ENCODE measurements around the gene IFI44L. TPM values are rescaled to one million over a fixed set of nuclear protein-coding genes. Genes with fewer than 3 reads are reported as not detected.

IFI44L gene
- total RNA-seq, 2 donors from 2014 or later: 3.3 to 4.4 TPM

GRCh38 chr1:78678324-78678723 is 58.1 kb downstream of the IFI44L start:
- Histone ChIP-seq H3K4me3 (no peak overlapping the region), H3K27me3 (no peaks in the 10 kb centered on the region), H3K4me1 (no peaks in the 10 kb centered on the region), H3K27ac (no peak overlapping the region), H3K36me3 (no peaks in the 10 kb centered on the region), H3K9me3 (no peaks in the 10 kb centered on the region)
- DNase-seq (ENCODE audit: low spot score): no peak
- no peak for TF ChIP-seq CTCF (IDR thresholded peaks at IDR 0.05)

- no peak overlapping the region for H3K27ac ChIP-seq
- H3K4me1 ChIP-seq: no peaks in the 10 kb centered on the region
- TF ChIP-seq CTCF (IDR thresholded peaks at IDR 0.05): no peak
- H3K9me3 ChIP-seq: no peaks in the 10 kb centered on the region
- H3K36me3 ChIP-seq: no peaks in the 10 kb centered on the region
- no peak for DNase-seq (ENCODE audit: low spot score)
- H3K27me3 ChIP-seq: no peaks in the 10 kb centered on the region
- no peak overlapping the region for H3K4me3 ChIP-seq
These were observed 61.0 kb downstream of the IFI44L start for GRCh38 chr1:78681265-78681664.

- H3K27ac ChIP-seq: no peak overlapping the region
- no peaks in the 10 kb centered on the region for H3K4me1 ChIP-seq
- no peaks in the 10 kb centered on the region for H3K36me3 ChIP-seq
- DNase-seq (ENCODE audit: low spot score): no peak
- TF ChIP-seq CTCF (IDR thresholded peaks at IDR 0.05): no peak
- H3K27me3 ChIP-seq: no peaks in the 10 kb centered on the region
- no peaks in the 10 kb centered on the region for H3K9me3 ChIP-seq
- no peak overlapping the region for H3K4me3 ChIP-seq
These were observed 62.2 kb downstream of the IFI44L start for GRCh38 chr1:78682496-78682895.

- Histone ChIP-seq H3K27ac (no peak overlapping the region), H3K4me1 (no peaks in the 10 kb centered on the region), H3K36me3 (no peaks in the 10 kb centered on the region), H3K4me3 (no peak overlapping the region), H3K9me3 (no peaks in the 10 kb centered on the region), H3K27me3 (no peaks in the 10 kb centered on the region)
- DNase-seq (ENCODE audit: low spot score): no peak
- no peak for TF ChIP-seq CTCF (IDR thresholded peaks at IDR 0.05)
These were observed 62.8 kb downstream of the IFI44L start for GRCh38 chr1:78683079-78683478.

- no peaks in the 10 kb centered on the region for H3K27me3 ChIP-seq
- H3K4me1 ChIP-seq: no peaks in the 10 kb centered on the region
- no peaks in the 10 kb centered on the region for H3K36me3 ChIP-seq
- DNase-seq (ENCODE audit: low spot score): no peak
- H3K27ac ChIP-seq: no peak overlapping the region
- H3K4me3 ChIP-seq: no peak overlapping the region
- H3K9me3 ChIP-seq: no peaks in the 10 kb centered on the region
- no peak for TF ChIP-seq CTCF (IDR thresholded peaks at IDR 0.05)
These were observed 67.1 kb downstream of the IFI44L start for GRCh38 chr1:78687315-78687714.

GRCh38 chr1:78687914-78688313 is 67.7 kb downstream of the IFI44L start:
- Histone ChIP-seq H3K9me3 (no peaks in the 10 kb centered on the region), H3K27me3 (no peaks in the 10 kb centered on the region), H3K4me1 (no peaks in the 10 kb centered on the region), H3K27ac (no peak overlapping the region), H3K36me3 (no peaks in the 10 kb centered on the region), H3K4me3 (no peak overlapping the region)
- no peak for TF ChIP-seq CTCF (IDR thresholded peaks at IDR 0.05)
- DNase-seq (ENCODE audit: low spot score): no peak
